GM10266 (cell line): Measurements from ENCODE around the gene CARD8.
"Not testable (repeated sequence)": the region's sequence is repeated elsewhere in the genome, so short reads cannot be mapped to it uniquely, and the experiment has no call there.

Source experiments
- DNase-seq: peaks from one replicate; pipeline ENCODE4 v3.0.0; 2012; ENCODE audit errors: extremely low spot score
- TF ChIP-seq, protein P1 (sequence below): IDR thresholded peaks from 2 replicates; pipeline ENCODE4 v1.5.1; 2012; ENCODE audit warnings: mild to moderate bottlenecking, low read depth; ENCODE audit not compliant: control insufficient read depth, insufficient read depth; ENCODE audit errors: missing control alignments

The CARD8 gene

DNA sequence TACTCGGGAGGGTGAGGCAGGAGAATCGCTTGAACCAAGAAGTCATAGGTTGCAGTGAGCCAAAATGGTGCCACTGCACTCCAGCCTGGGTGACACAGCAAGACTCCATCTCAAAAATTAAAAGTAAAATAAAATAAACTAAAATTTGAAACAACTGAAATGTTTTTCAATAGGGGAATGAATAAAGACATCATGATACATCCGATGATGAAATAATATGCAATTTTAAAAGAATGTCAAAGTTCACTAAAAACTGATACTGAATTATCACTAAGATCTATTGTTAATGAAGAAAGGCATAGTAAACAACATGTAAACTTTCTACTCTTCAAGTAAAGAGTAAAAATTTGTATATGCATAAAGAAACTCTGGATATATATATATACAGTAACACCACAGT is 8.5 kb downstream of the CARD8 start:
- TF ChIP-seq, protein P1, sequence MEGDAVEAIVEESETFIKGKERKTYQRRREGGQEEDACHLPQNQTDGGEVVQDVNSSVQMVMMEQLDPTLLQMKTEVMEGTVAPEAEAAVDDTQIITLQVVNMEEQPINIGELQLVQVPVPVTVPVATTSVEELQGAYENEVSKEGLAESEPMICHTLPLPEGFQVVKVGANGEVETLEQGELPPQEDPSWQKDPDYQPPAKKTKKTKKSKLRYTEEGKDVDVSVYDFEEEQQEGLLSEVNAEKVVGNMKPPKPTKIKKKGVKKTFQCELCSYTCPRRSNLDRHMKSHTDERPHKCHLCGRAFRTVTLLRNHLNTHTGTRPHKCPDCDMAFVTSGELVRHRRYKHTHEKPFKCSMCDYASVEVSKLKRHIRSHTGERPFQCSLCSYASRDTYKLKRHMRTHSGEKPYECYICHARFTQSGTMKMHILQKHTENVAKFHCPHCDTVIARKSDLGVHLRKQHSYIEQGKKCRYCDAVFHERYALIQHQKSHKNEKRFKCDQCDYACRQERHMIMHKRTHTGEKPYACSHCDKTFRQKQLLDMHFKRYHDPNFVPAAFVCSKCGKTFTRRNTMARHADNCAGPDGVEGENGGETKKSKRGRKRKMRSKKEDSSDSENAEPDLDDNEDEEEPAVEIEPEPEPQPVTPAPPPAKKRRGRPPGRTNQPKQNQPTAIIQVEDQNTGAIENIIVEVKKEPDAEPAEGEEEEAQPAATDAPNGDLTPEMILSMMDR: no peak
- no peak for DNase-seq

GRCh38 chr19:48246101-48246500 is 9.6 kb downstream of the CARD8 start:
- TF ChIP-seq, protein P1: no peak
- no peak for DNase-seq

GRCh38 chr19:48244281-48244680 is 11.4 kb downstream of the CARD8 start:
- TF ChIP-seq, protein P1: no peak
- no peak for DNase-seq

- DNase-seq: not testable (repeated sequence)
Observed at GRCh38 chr19:48241771-48242170, 13.9 kb downstream of the CARD8 start.

DNA sequence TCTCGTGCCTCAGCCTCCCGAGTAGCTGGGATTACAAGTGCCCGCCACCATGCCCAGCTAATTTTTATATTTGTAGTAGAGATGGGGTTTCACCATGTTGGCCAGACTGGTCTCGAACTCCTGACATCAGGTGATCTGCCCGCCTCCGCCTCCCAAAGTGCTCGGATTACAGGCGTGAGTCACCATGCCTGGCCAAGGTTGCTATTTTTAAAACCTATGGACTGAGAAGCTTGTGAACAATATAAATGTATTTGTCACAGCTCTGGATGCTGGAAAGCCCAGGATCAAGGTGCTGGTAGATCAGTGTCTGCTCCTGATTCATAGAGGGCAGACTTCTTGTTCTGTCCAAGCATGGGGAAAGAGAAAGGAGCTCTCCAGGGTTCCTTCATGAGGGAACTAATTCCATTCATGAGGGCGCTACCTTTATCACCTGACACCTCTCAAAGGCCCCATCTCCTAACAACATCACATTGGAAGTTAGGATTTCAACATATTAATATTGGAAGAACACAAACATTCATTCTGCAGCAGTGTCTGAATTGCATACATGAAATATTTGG is 16.1 kb downstream of the CARD8 start:
- TF ChIP-seq, protein P1: no peak
- DNase-seq: no peak

DNA sequence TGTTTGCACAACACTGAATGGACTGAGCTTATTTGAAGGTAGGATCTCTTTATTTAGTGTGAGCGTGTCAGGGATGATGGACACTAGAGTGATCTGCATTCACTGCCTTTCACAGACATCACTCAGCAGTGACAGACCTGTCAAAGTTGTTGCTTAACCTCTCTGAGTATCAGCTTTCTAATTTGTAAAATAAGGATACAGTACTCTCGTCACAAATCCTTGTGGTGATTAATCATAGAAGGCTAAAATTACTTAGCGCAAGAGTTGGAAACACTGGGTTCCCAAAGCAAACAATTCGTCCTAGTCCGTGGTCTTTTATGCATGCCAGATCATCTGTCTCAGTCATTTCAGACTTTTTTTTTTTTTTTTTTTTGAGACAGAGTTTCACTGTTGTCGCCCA is 16.6 kb downstream of the CARD8 start:
- DNase-seq: no peak
- TF ChIP-seq, protein P1: no peak

DNA sequence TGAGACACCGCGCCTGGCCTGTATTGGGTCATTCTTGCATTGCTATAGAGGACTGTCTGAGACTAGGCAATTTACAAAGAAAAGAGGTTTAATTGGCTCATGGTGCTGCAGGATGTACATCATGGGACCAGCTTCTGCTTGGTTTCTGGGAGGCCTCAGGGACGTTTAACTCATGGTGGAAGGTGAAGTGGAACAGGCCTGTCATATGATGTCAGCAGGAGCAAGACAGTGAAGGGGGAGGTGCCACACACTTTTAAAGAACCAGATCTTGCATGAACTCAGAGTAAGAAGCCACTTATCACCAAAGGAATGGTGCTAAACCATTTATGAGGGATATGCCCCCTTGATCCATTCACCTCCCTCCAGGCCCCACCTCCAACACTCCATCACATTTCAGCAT is 18.7 kb downstream of the CARD8 start:
- TF ChIP-seq, protein P1: no peak
- DNase-seq: no peak

DNA sequence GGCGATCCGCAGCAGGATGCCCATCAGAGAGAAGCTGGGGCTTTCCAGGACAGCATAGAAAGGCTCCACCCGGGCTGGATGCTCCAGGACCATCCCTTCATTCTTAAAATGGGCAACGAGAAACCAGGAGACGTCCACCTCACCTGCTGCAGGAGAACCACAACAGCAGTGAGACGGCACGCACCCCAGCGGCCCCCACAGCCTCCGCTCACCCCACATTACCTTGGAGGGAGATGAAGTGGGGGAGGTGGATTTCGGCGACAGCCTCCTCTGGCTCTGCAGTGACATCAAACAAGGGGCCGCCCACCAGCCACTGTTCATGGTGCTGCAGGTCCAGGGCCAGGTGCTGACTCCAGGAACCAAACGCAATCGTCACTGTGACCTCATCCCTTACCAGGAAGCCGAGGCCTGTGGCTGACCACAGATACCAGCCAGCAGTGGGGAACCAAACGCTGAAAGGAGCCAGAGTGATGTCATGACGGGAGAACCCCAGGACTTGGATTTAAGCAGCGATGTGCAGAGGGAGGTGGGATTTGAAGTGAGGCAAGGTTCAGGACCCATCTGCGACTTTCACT is 25.1 kb downstream of the CARD8 start:
- DNase-seq: no peak
- TF ChIP-seq, protein P1: no peak
